ENCODE measurements around the gene CFAP299. TPM values are rescaled to one million over a fixed set of nuclear protein-coding genes. Genes with fewer than 3 reads are reported as not detected.
A peak's percentile ranks its signal among the peaks of the same experiment; 100 is the strongest.

Gene CFAP299
- total RNA-seq, 2 experiments from 2014 or later, result 0.63 to 3.7 TPM

DNA sequence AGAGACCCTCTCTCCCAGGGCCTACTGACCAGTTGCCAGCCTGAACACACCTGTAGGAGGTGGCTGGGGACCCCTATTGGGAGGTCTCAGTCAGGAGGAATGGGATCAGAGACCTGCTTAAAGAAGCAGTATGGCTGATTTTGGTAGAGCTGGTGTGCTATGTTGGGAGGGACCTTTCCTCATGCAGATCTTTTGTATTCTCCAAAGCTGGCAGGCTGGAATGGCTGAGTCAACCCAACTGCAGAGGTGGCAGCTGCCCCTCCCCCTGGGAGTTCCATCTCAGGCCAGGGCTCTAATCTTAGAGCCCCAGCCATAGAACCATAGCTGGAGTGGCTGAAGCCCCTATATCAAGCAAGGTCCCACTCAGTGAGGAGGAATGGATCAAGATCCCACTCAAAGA, 415.7 kb downstream of the CFAP299 start:
- H3K4me3 ChIP-seq (ENCODE audit: low read depth, low read length, poor library complexity, severe bottlenecking), result no peak overlapping the region
- POLR2A ChIA-PET, result interaction anchor here (0.9 to 1.5 kb wide), 4 partner anchors 10 to 41 kb away, joined by 3 to 5 read pairs (median 4); no protein-coding TSS in a partner anchor
- H3K4me1 ChIP-seq (ENCODE audit: insufficient read depth, low read length, poor library complexity, severe bottlenecking), result no peaks in the 10 kb centered on the region
- H3K9me3 ChIP-seq (ENCODE audit: low read length), result peaks cover 10% of the 10 kb centered on the region; the same call in 1 of the 2 replicates
- intact Hi-C loops (cut with micrococcal nuclease; ENCODE audit: unreplicated experiment), result no loop called here
- TF ChIP-seq, protein P1, sequence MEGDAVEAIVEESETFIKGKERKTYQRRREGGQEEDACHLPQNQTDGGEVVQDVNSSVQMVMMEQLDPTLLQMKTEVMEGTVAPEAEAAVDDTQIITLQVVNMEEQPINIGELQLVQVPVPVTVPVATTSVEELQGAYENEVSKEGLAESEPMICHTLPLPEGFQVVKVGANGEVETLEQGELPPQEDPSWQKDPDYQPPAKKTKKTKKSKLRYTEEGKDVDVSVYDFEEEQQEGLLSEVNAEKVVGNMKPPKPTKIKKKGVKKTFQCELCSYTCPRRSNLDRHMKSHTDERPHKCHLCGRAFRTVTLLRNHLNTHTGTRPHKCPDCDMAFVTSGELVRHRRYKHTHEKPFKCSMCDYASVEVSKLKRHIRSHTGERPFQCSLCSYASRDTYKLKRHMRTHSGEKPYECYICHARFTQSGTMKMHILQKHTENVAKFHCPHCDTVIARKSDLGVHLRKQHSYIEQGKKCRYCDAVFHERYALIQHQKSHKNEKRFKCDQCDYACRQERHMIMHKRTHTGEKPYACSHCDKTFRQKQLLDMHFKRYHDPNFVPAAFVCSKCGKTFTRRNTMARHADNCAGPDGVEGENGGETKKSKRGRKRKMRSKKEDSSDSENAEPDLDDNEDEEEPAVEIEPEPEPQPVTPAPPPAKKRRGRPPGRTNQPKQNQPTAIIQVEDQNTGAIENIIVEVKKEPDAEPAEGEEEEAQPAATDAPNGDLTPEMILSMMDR (conservative IDR thresholded peaks at IDR 0.05; ENCODE audit: low read length), result no peak
- TF ChIP-seq EZH2phosphoT487 (IDR thresholded peaks at IDR 0.05; ENCODE audit: borderline replicate concordance, low read depth, low read length), result no peak
- no TSS peak for BruUV-seq (replicated peaks)
- CTCF ChIA-PET (ENCODE audit: unreplicated experiment), result no interaction called here
- no peak overlapping the region for H3K27ac ChIP-seq (ENCODE audit: low read depth, low read length, poor library complexity, severe bottlenecking)
- H3K79me2 ChIP-seq (ENCODE audit: insufficient read depth, low read depth, low read length), result no peaks in the 10 kb centered on the region
- H3K9me2 ChIP-seq (ENCODE audit: insufficient read depth, low read length), result no peaks in the 10 kb centered on the region
- H3K36me3 ChIP-seq (ENCODE audit: insufficient read depth, low read length), result no peaks in the 10 kb centered on the region
- no peak for DNase-seq (ENCODE audit: low spot score)
- no peaks in the 10 kb centered on the region for H4K20me1 ChIP-seq (ENCODE audit: insufficient read depth, low read length)
- H3K4me2 ChIP-seq (ENCODE audit: low read length), result no peak overlapping the region
- H2AFZ ChIP-seq (ENCODE audit: low read length), result peak overlapping the region; percentile 13; the same call in 1 of the 2 replicates

DNA sequence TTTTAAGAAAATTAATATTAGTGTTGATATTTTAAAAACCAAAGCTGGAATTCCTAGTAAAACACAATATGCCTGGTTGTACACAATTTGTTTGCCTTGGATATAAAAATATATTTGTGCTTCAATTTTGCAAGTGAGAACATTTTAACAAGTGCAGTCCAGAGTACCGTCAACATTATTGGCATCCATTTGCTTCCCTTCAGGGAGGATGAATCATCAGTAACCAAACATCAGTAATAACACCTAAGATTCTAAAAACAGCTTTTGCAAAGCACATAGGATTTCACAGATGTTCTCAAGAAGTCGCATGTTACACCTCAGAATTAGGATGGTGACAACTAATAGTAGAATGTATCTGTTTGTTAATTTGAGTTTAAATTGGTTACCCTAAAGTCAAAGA, 432.4 kb downstream of the CFAP299 start:
- POLR2A ChIA-PET, result interaction anchor here (0.6 kb wide), 1 partner anchor 25 kb away, joined by 3 read pairs; no protein-coding TSS in a partner anchor
- H3K4me2 ChIP-seq (ENCODE audit: low read length), result no peak overlapping the region
- no peaks in the 10 kb centered on the region for H4K20me1 ChIP-seq (ENCODE audit: insufficient read depth, low read length)
- H3K9me2 ChIP-seq (ENCODE audit: insufficient read depth, low read length), result no peaks in the 10 kb centered on the region
- no peak overlapping the region for H3K4me3 ChIP-seq (ENCODE audit: low read depth, low read length, poor library complexity, severe bottlenecking)
- H3K9me3 ChIP-seq (ENCODE audit: low read length), result peaks cover 12% of the 10 kb centered on the region; the same call in 1 of the 2 replicates
- no TSS peak for BruUV-seq (replicated peaks)
- no peak for TF ChIP-seq EZH2phosphoT487 (IDR thresholded peaks at IDR 0.05; ENCODE audit: borderline replicate concordance, low read depth, low read length)
- TF ChIP-seq, protein P1 (conservative IDR thresholded peaks at IDR 0.05; ENCODE audit: low read length), result no peak
- H3K79me2 ChIP-seq (ENCODE audit: insufficient read depth, low read depth, low read length), result no peaks in the 10 kb centered on the region
- intact Hi-C loops (cut with micrococcal nuclease; ENCODE audit: unreplicated experiment), result no loop called here
- no peak for DNase-seq (ENCODE audit: low spot score)
- no peak overlapping the region for H2AFZ ChIP-seq (ENCODE audit: low read length)
- no peak overlapping the region for H3K27ac ChIP-seq (ENCODE audit: low read depth, low read length, poor library complexity, severe bottlenecking)
- no peaks in the 10 kb centered on the region; the same call in 1 of the 2 replicates for H3K36me3 ChIP-seq (ENCODE audit: insufficient read depth, low read length)
- peaks cover 10% of the 10 kb centered on the region for H3K4me1 ChIP-seq (ENCODE audit: insufficient read depth, low read length, poor library complexity, severe bottlenecking)
- CTCF ChIA-PET (ENCODE audit: unreplicated experiment), result no interaction called here

DNA sequence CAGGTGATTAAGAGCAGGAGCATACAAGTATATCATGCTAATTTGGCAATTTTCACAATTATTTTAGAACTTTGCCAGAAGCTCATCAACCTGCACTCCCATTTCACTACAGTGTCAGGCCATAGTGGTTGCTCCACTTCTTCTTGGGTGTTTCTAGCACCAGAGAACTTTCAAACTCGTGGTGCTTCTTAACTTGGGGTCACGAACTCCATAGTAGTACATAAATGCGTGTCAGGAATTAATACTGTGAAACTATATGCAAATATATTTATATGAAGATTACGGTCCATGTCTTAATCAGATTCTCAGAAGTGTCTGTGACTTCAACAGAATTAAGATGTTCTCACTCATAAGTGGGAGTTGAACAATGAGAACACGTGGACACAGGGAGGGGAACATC, 440.6 kb downstream of the CFAP299 start:
- no peaks in the 10 kb centered on the region for H4K20me1 ChIP-seq (ENCODE audit: insufficient read depth, low read length)
- no peak overlapping the region for H2AFZ ChIP-seq (ENCODE audit: low read length)
- no peaks in the 10 kb centered on the region for H3K36me3 ChIP-seq (ENCODE audit: insufficient read depth, low read length)
- no peaks in the 10 kb centered on the region for H3K4me1 ChIP-seq (ENCODE audit: insufficient read depth, low read length, poor library complexity, severe bottlenecking)
- H3K4me2 ChIP-seq (ENCODE audit: low read length), result no peak overlapping the region
- H3K27ac ChIP-seq (ENCODE audit: low read depth, low read length, poor library complexity, severe bottlenecking), result no peak overlapping the region
- CTCF ChIA-PET (ENCODE audit: unreplicated experiment), result no interaction called here
- intact Hi-C loops (cut with micrococcal nuclease; ENCODE audit: unreplicated experiment), result no loop called here
- DNase-seq (ENCODE audit: low spot score), result no peak
- no peaks in the 10 kb centered on the region for H3K9me2 ChIP-seq (ENCODE audit: insufficient read depth, low read length)
- no peaks in the 10 kb centered on the region for H3K79me2 ChIP-seq (ENCODE audit: insufficient read depth, low read depth, low read length)
- TF ChIP-seq, protein P1 (conservative IDR thresholded peaks at IDR 0.05; ENCODE audit: low read length), result no peak
- no peak for TF ChIP-seq EZH2phosphoT487 (IDR thresholded peaks at IDR 0.05; ENCODE audit: borderline replicate concordance, low read depth, low read length)
- BruUV-seq (replicated peaks), result no TSS peak
- POLR2A ChIA-PET, result interaction anchor here (0.6 to 0.7 kb wide), 5 partner anchors 11 to 228 kb away, joined by 3 read pairs; no protein-coding TSS in a partner anchor
- H3K9me3 ChIP-seq (ENCODE audit: low read length), result no peaks in the 10 kb centered on the region
- no peak overlapping the region for H3K4me3 ChIP-seq (ENCODE audit: low read depth, low read length, poor library complexity, severe bottlenecking)
